Activated T-helper 1 cell treated with anti-CD3 and anti-CD28 coated beads, Interleukin-12 subunit alpha, Interleukin-12 subunit beta, Interleukin-2, Interleukin-4 antibody, amounts not matched to agents 30 ng/mL and 10 ng/mL and 1 ng/mL, durations not matched to agents 14 hours and 24 hours and 36 hours (primary cell): ENCODE measurements around the gene LHPP. TPM values are rescaled to one million over a fixed set of nuclear protein-coding genes. Genes with fewer than 3 reads are reported as not detected.
A peak's percentile ranks its signal among the peaks of the same experiment; 100 is the strongest.

Experiments used
- DNase-seq: peaks from one replicate; pipeline ENCODE4 v3.0.0; 2021; ENCODE audit warnings: low spot score
- H3K27ac Mint-ChIP-seq: one replicate; pipeline ENCODE4 v1.8.0; 2021; ENCODE audit warnings: mild to moderate bottlenecking, mixed read lengths
- H3K27me3 Mint-ChIP-seq: one replicate; pipeline ENCODE4 v1.8.0; 2022; ENCODE audit warnings: mild to moderate bottlenecking, moderate library complexity, mixed read lengths; ENCODE audit not compliant: insufficient read depth
- H3K36me3 Mint-ChIP-seq: one replicate; pipeline ENCODE4 v1.8.0; 2021; ENCODE audit warnings: low read depth, mixed read lengths
- H3K4me1 Mint-ChIP-seq: one replicate; pipeline ENCODE4 v1.8.0; 2021; ENCODE audit warnings: low read depth, mixed read lengths
- H3K4me3 Mint-ChIP-seq: one replicate; pipeline ENCODE4 v1.8.0; 2021; ENCODE audit warnings: mild to moderate bottlenecking, moderate library complexity, mixed read lengths
- H3K9me3 Mint-ChIP-seq: one replicate; pipeline ENCODE4 v1.8.0; 2021; ENCODE audit warnings: mixed read lengths
- intact Hi-C: fragments of 100-400 bp; cut with micrococcal nuclease; formaldehyde crosslinking; loops from one replicate; pipeline ENCODE4 v1.15.1; 2024
- total RNA-seq: library from RNA; stranded (reverse); gene quantifications from 2 replicates; pipeline ENCODE4 v1.2.3, GENCODE V29; 2022

LHPP gene
- total RNA-seq, 1 donor from 2014 or later = 5.0 TPM

DNA sequence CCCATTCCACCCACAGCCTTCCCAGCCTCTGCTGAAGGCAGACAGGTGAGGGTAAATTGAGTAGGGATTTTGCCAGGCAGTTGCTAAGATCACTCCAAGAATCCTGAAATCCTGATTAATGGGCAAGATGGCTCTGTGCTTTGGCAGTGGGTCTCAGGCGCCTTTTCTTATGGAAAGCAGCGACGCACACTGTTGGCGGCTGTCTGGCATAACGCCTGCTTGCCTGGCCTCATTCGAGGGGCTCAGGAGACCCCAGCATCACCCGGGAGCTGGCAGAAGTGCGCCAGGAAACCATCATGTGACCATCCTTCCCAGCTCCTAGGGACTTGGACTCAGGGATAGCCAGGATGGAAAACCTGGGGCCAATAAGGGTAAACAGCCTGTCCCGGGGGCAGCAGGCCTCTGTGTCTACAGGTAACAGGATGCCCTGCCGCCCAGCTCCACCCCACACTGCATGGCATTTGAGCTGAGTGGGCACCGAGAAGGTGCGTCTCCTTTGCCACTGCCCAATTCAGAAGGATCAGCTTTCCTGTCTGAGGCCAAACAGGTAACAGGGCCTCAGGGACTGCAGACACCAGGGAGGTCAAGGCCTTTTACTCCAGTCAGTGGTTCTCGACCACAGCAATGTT lies 184.0 kb downstream of the LHPP start:
- Mint-ChIP-seq H3K36me3 (peaks cover 20% of the 10 kb centered on the region), H3K27ac (no peak overlapping the region), H3K27me3 (no peaks in the 10 kb centered on the region), H3K4me1 (peaks cover 76% of the 10 kb centered on the region), H3K4me3 (no peak overlapping the region), H3K9me3 (no peaks in the 10 kb centered on the region)
- no peak for DNase-seq
- intact Hi-C loops = no loop called here

- Mint-ChIP-seq H3K36me3 (peaks cover 18% of the 10 kb centered on the region), H3K4me1 (peaks cover 75% of the 10 kb centered on the region), H3K4me3 (peak overlapping the region; percentile 45), H3K27me3 (no peaks in the 10 kb centered on the region), H3K9me3 (no peaks in the 10 kb centered on the region), H3K27ac (peak overlapping the region; percentile 85)
- intact Hi-C loops = no loop called here
- no peak for DNase-seq
Measured at GRCh38 chr10:124646483-124647352, 185.1 kb downstream of the LHPP start.

DNA sequence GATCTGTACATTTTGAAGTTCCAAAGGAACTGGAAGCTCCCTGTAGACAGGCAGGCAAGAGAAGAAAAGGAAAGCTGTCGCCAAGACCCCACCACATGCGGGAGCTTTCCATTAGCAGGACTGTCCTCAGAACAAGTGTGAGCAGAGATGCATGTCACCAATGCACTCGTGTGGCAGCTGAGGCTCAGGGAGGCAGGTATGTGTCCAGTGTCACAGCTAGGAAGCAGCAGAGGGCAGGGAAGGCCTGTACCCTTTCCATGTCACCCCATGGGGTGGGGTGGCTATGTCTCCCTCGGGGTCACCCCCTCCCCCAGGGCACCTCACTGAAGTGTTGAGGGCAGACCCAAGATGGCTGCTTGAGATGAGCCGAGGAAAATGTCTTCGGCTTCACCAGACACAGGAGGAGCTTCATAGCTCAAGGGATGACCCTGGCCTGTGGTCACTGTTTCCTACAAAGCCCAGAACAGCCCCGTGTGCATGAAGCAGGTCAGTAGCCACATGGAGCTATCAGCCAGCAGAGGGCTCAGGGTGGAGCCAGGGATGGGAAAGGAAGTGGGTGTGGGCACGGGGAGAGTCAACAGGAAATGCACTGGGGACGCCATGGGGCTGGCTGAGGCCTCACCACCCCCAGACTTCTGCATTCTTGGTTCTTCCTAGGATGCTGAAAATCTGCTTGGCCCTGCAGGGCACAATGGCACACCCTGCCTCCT lies 186.0 kb downstream of the LHPP start:
- Mint-ChIP-seq H3K4me1 (peaks cover 78% of the 10 kb centered on the region), H3K27ac (peak overlapping the region; percentile 85), H3K27me3 (no peaks in the 10 kb centered on the region), H3K4me3 (peak overlapping the region; percentile 45), H3K36me3 (peaks cover 15% of the 10 kb centered on the region), H3K9me3 (no peaks in the 10 kb centered on the region)
- DNase-seq = peak; percentile 67
- intact Hi-C loops = loop anchor here (1.0 to 2.0 kb wide), 8 partner anchors 20 to 98 kb away; no protein-coding TSS in a partner anchor

GRCh38 chr10:124648131-124648475 lies 186.5 kb downstream of the LHPP start:
- H3K27ac Mint-ChIP-seq = peak overlapping the region; percentile 85

GRCh38 chr10:124648738-124649137 lies 187.1 kb downstream of the LHPP start:
- intact Hi-C loops = loop anchor here (1.0 to 2.0 kb wide), 8 partner anchors 21 to 97 kb away; no protein-coding TSS in a partner anchor
- Mint-ChIP-seq H3K4me3 (peak overlapping the region; percentile 64), H3K9me3 (no peaks in the 10 kb centered on the region), H3K27me3 (no peaks in the 10 kb centered on the region), H3K36me3 (peaks cover 13% of the 10 kb centered on the region), H3K4me1 (peaks cover 72% of the 10 kb centered on the region), H3K27ac (peak overlapping the region; percentile 85)
- peak; percentile 53 for DNase-seq

More at GRCh38 chr10:124648131-124648475, 186.5 kb downstream of the LHPP start:
- Mint-ChIP-seq H3K4me1 (peaks cover 73% of the 10 kb centered on the region), H3K36me3 (peaks cover 13% of the 10 kb centered on the region), H3K4me3 (peak overlapping the region; percentile 64), H3K9me3 (no peaks in the 10 kb centered on the region), H3K27me3 (no peaks in the 10 kb centered on the region)
- no peak for DNase-seq
- intact Hi-C loops = loop anchor here (1.0 to 2.0 kb wide), 8 partner anchors 21 to 97 kb away; no protein-coding TSS in a partner anchor

DNA sequence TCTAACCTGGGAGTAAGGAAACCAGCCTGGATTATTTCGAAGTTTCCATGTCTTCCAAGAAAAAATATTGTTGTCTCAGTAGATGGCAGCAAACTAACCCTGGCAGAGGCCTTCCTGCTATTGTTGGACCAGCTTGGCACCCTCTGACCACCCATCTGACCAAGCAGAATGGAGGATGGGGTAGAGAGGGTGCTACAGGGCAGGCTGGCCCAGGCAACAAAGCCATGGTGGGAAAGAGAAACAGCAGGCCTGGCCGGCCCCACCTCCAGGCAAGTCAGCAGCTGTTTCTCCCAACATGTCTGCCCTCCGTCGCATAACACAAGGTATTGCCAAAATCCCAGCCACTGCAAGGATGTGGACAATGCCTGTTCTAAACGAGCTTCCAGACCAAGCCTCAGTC lies 187.6 kb downstream of the LHPP start:
- DNase-seq = no peak
- Mint-ChIP-seq H3K36me3 (peaks cover 13% of the 10 kb centered on the region), H3K27ac (peak overlapping the region; percentile 85), H3K27me3 (no peaks in the 10 kb centered on the region), H3K9me3 (no peaks in the 10 kb centered on the region), H3K4me1 (peaks cover 71% of the 10 kb centered on the region), H3K4me3 (peak overlapping the region; percentile 64)
- intact Hi-C loops = loop anchor here (2.0 kb wide), 1 partner anchor 48 kb away; no protein-coding TSS in a partner anchor

DNA sequence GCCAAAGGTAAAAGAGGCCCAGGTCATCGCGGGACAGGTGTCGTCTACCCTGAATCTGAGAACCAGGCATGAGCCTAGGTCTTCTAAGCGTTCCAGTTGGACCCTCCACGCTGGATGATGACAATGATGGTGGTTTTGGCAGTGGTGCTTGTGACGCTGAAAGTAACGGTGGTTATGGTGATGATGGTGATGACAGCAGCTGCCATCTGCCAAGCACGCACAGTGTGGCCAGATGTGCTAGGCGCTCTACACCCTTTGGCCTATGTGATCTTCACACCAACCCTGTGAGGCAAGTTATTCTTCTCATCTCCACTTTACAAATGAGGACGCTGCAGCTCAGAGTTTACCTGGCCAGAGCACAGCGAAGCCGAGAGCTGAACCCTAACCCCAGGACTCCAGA lies 188.6 kb downstream of the LHPP start:
- no peaks in the 10 kb centered on the region for H3K27me3 Mint-ChIP-seq

DNA sequence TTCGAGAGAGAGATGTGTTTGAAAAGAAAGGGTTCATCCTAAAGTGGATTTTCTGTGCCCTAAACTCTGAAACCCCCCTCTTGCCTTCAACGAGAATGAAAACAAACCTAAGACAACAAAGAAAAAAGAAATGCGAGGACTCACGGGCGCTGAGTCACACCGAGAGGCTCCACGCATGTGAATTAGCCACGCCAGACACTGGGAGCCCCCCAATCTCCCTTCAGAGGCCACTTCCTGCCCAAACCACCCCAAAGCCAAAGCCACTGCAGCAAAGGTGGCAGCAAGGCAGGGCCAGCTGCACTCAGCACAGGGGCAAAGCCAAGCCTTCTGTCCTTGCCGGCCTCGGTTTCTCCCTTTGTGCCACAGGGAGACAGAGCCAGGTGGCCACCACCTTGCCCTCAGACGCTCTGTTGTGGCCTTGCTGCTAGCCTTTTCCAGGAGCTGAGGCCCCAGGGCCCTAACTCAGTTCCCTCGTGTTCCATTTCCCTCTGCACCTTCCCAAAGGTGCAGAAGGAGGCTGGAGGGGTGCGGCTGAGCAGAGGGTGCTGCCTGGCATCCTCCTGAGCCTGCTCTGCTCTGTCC lies 189.3 kb downstream of the LHPP start:
- peaks cover 13% of the 10 kb centered on the region for H3K36me3 Mint-ChIP-seq
- H3K9me3 Mint-ChIP-seq = no peaks in the 10 kb centered on the region
- H3K27ac Mint-ChIP-seq = peak overlapping the region; percentile 66
- H3K27me3 Mint-ChIP-seq = no peaks in the 10 kb centered on the region
- peak overlapping the region; percentile 59 for H3K4me3 Mint-ChIP-seq
- peak; percentile 40 for DNase-seq
- intact Hi-C loops = no loop called here
- H3K4me1 Mint-ChIP-seq = peaks cover 79% of the 10 kb centered on the region

More for the DNA sequence above, 188.6 kb downstream of the LHPP start:
- H3K27ac Mint-ChIP-seq = no peak overlapping the region
- peaks cover 13% of the 10 kb centered on the region for H3K36me3 Mint-ChIP-seq
- intact Hi-C loops = no loop called here
- DNase-seq = no peak
- peaks cover 72% of the 10 kb centered on the region for H3K4me1 Mint-ChIP-seq
- peak overlapping the region; percentile 59 for H3K4me3 Mint-ChIP-seq
- no peaks in the 10 kb centered on the region for H3K9me3 Mint-ChIP-seq

DNA sequence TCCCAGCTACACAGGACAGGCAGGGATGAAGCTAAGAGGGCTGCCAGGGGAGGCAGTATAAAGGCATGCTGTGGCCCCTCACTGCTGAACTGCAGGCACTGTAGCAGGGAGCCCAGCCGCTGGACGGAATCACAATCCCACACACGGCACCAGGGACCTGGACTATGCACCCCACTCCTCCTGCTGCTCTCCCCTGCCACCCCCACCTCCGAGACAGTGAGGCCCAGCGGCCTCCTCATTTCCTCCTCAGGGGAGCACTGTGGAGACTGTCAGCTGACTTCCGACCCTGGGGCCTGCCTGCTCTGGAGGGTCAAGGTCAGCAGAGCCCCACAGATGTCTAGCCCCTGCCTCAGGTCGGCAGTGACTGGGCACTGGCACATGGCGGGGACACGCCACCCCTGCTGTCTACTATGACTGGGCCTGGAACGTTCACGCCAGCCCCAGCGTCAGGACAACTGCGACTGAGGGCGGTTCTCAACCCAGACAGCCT lies 189.8 kb downstream of the LHPP start:
- H3K27me3 Mint-ChIP-seq = no peaks in the 10 kb centered on the region
- no peaks in the 10 kb centered on the region for H3K9me3 Mint-ChIP-seq
- DNase-seq = no peak
- no peak overlapping the region for H3K27ac Mint-ChIP-seq
- no peak overlapping the region for H3K4me3 Mint-ChIP-seq
- intact Hi-C loops = no loop called here
- H3K36me3 Mint-ChIP-seq = peaks cover 16% of the 10 kb centered on the region
- peaks cover 77% of the 10 kb centered on the region for H3K4me1 Mint-ChIP-seq

DNA sequence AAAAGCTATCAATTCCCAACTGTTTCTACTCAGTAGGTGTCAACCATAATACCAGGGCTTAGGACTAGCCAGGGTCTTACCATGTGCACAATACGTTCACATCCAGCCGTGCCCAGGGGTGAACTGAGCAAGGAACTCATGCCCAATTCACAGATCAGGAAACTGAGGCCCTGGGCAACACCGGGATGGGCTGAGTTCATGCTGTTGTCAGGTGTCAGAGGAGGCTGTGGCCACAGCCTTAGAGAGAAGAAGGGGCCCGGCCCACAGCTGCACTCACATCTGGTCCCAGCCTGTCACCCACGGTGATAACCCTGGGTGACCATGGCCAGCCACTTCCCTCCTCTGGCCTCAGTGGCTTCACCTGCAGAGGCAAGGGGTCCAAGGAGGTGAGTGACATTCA lies 190.6 kb downstream of the LHPP start:
- no peaks in the 10 kb centered on the region for H3K27me3 Mint-ChIP-seq
- H3K27ac Mint-ChIP-seq = no peak overlapping the region
- H3K9me3 Mint-ChIP-seq = no peaks in the 10 kb centered on the region
- DNase-seq = no peak
- no peak overlapping the region for H3K4me3 Mint-ChIP-seq
- intact Hi-C loops = no loop called here
- peaks cover 15% of the 10 kb centered on the region for H3K36me3 Mint-ChIP-seq
- peaks cover 73% of the 10 kb centered on the region for H3K4me1 Mint-ChIP-seq

GRCh38 chr10:124652701-124653100 lies 191.1 kb downstream of the LHPP start:
- H3K4me1 Mint-ChIP-seq = peaks cover 73% of the 10 kb centered on the region
- H3K9me3 Mint-ChIP-seq = no peaks in the 10 kb centered on the region
- H3K27me3 Mint-ChIP-seq = no peaks in the 10 kb centered on the region
- H3K4me3 Mint-ChIP-seq = no peak overlapping the region
- peaks cover 14% of the 10 kb centered on the region for H3K36me3 Mint-ChIP-seq
- intact Hi-C loops = no loop called here
- H3K27ac Mint-ChIP-seq = no peak overlapping the region
- DNase-seq = no peak

GRCh38 chr10:124653311-124653710 lies 191.7 kb downstream of the LHPP start:
- intact Hi-C loops = no loop called here
- H3K4me1 Mint-ChIP-seq = peaks cover 73% of the 10 kb centered on the region
- peaks cover 17% of the 10 kb centered on the region for H3K36me3 Mint-ChIP-seq
- H3K4me3 Mint-ChIP-seq = no peak overlapping the region
- no peak overlapping the region for H3K27ac Mint-ChIP-seq
- H3K9me3 Mint-ChIP-seq = no peaks in the 10 kb centered on the region
- H3K27me3 Mint-ChIP-seq = no peaks in the 10 kb centered on the region
- no peak for DNase-seq
